Measurements from ENCODE around the gene CFAP68.

CFAP68 gene

DNA sequence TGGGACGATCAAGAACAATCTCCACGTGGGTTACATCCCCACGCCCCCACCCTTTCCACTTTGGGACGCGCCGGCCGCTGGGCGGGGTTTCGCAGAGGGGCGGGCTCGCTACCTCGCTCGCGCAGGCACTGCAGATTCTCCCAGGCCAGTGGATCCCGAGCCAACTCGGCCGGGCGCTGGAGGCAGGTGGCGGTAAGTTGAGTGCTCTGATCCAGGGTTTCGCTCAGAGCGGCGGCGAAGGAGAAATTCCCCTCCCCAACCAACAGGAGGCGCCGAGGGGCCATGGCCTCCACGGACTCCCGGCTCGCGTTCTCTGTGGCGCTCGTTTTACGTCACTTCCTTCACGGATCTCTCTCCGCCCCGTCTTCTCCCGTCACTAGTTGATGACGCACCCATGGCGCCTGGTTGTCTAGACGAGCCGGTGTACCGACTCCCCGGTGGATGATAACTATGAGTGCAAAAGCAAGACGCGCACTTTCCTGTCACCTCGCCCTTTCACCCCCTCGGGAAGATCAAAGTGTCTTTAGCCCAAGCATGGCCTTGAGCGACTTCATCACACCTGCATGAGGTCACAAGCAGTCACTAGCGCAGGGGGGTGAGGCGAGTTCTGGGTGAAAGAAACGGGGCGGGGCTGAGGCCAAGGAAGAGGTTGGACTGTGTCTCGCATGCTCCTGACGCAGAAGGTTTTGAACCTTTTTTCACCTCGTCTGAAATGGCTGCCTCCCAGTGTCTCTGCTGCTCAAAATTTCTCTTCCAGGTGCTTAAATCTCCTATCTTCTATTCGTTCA is at the start of gene CFAP68, which contains the start of gene FDXACB1:
Gene CFAP68 (plus strand): TSS at position 693 of the 788 bp plus-strand sequence. CDS start 20 bp downstream, at position 713.
Gene FDXACB1 (minus strand): TSS at position 317 of the 788 bp plus-strand sequence. CDS start 33 bp downstream, at position 284.
- in situ Hi-C loops (cut with MboI; ENCODE audit: low sequenced_read_pairs): no loop called here

- in situ Hi-C loops (cut with MboI; ENCODE audit: low sequenced_read_pairs): loop anchor here (25.0 kb wide), 1 partner anchor 546 kb away; the partner anchor contains the start of gene POU2AF3
These were observed 45.8 kb upstream of the CFAP68 start for GRCh38 chr11:111833524-111833923.

DNA sequence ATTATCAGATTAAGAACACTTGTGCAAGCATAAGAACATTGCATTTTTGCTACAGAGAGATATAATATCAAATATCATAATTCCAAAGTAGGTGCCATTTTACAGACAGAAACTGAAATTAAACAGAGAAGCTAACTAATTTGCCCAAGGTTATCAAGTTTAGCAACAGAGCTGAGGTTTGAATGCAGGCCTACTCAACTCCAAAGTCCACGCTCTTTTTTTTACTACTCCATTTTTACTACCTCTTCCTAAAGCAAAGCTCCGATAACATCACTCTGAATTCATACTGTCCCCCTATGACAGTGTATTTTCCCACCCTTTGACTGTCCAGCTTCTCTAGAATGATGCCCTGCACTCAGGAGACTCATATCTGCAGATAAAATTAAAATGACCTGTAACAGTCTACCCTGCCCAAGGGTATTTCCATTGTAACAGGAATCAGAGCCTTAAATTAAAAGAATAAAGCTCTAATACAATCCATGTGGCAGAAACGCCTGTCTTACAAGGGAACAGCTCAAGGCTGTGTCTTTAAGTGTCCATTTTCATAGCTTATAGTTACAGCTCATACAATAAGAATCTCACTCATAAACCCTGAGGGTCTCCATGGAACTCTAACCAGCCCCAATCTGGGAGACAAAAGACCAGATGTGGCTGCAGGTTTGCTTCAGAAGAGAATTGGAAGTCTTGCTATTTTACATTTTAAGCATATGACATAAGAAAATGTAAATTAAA is 44.7 kb upstream of the CFAP68 start:
- in situ Hi-C loops (cut with MboI; ENCODE audit: low sequenced_read_pairs): loop anchor here (25.0 kb wide), 1 partner anchor 547 kb away; the partner anchor contains the start of gene POU2AF3

- in situ Hi-C loops (cut with MboI; ENCODE audit: low sequenced_read_pairs): loop anchor here (25.0 kb wide), 1 partner anchor 548 kb away; the partner anchor contains the start of gene POU2AF3
These were observed 43.7 kb upstream of the CFAP68 start for GRCh38 chr11:111835665-111836064.

DNA sequence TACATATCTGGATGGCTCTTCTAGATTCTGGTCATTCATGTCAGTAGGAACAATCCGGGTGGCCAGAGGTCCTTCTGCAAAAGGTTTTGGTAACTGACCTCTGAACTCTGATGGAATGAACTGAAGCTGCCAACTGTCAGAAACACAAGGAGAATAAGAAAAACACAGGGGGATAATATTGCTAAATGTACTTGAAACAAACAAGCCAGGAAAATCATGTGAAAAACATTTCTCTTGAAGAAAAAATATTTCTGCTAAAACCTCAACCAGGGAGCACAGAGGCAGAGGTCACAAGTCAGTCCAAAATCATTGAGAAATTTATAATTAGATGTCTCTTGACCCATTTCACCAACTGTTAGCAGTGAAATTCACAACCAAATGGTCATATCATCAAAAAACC is 43.2 kb upstream of the CFAP68 start:
- in situ Hi-C loops (cut with MboI; ENCODE audit: low sequenced_read_pairs): loop anchor here (25.0 kb wide), 1 partner anchor 549 kb away; the partner anchor contains the start of gene POU2AF3

DNA sequence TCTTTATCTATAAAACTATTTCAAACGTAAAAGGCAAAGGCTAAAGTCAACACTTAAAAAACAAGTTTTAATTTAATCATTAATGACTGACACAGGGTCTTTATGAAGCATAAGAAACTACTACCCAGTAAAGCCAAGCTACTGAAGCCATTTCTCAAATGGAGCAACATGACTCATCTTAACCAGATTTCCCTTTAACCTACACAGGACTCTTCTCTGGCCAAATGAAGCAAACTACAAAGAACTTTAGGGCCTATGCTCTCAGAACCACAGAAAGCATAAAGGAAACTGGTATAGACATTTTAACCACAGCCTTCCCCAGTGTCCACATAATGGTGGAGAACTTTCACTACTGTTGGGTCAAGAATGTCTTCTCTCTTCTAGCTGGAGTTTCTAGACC is 42.6 kb upstream of the CFAP68 start:
- in situ Hi-C loops (cut with MboI; ENCODE audit: low sequenced_read_pairs): loop anchor here (25.0 kb wide), 1 partner anchor 549 kb away; the partner anchor contains the start of gene POU2AF3

- in situ Hi-C loops (cut with MboI; ENCODE audit: low sequenced_read_pairs): loop anchor here (25.0 kb wide), 1 partner anchor 550 kb away; the partner anchor contains the start of gene POU2AF3
These were observed 41.9 kb upstream of the CFAP68 start for GRCh38 chr11:111837366-111837891.

GRCh38 chr11:111838054-111838453 is 41.3 kb upstream of the CFAP68 start:
- in situ Hi-C loops (cut with MboI; ENCODE audit: low sequenced_read_pairs): loop anchor here (25.0 kb wide), 1 partner anchor 551 kb away; the partner anchor contains the start of gene POU2AF3

GRCh38 chr11:111840143-111840542 is 39.2 kb upstream of the CFAP68 start:
- in situ Hi-C loops (cut with MboI; ENCODE audit: low sequenced_read_pairs): loop anchor here (25.0 kb wide), 1 partner anchor 553 kb away; the partner anchor contains the start of gene POU2AF3

DNA sequence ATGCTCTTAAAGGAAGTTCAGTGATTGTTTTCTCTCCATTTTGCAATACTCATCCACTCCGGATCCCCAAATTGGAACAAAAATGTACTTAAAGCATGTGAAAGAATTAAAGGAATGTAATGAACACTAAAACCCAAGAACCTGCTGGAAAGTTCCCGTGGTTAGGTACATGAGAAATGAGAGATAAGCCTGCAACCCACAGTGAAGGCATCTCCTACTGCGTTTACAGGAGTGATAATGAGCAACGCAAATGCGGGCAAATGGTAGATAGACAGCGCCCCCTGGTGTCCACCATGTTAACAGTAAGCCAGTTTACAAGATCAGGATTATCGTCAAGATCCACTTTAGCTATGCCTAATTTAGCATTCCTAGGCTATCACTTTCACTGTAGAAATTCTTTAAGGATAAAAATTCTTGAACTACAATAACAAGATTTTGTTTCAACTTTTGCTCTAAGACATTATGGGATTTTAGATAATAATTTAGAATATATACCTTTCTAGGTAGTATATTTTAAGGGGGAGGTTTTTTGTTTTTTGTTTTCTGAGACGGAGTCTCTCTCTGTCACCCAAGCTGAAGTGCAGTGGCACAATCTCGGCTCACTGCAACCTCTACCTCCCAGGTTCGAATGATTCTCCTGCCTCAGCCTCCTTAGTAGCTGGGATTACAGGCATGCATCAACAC is 37.8 kb upstream of the CFAP68 start:
- in situ Hi-C loops (cut with MboI; ENCODE audit: low sequenced_read_pairs): loop anchor here (25.0 kb wide), 1 partner anchor 554 kb away; the partner anchor contains the start of gene POU2AF3

- in situ Hi-C loops (cut with MboI; ENCODE audit: low sequenced_read_pairs): loop anchor here (25.0 kb wide), 1 partner anchor 556 kb away; the partner anchor contains the start of gene POU2AF3
These were observed 35.7 kb upstream of the CFAP68 start for GRCh38 chr11:111843661-111844060.

GRCh38 chr11:111845276-111846028 is 33.9 kb upstream of the CFAP68 start:
- in situ Hi-C loops (cut with MboI; ENCODE audit: low sequenced_read_pairs): loop anchor here (25.0 kb wide), 1 partner anchor 558 kb away; the partner anchor contains the start of gene POU2AF3

DNA sequence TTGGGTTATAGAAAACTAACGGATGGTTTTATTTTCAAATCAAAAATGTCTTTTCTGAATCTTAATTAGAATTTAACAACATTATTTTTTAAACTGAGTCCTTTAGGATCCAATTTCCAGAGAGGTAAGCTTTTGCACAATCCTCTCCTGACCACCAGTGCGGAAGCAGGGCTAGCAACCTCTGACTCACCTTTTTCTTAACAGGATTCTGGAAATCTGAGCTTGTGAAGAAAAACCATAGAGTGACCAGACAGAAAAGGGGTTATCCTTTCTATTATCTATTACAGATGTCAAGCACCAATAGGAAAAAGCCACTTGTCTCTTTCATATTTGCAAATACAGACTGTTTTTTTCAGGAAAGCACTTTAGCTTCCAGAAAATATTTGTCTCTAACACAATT is 33.3 kb upstream of the CFAP68 start:
- in situ Hi-C loops (cut with MboI; ENCODE audit: low sequenced_read_pairs): loop anchor here (25.0 kb wide), 1 partner anchor 559 kb away; the partner anchor contains the start of gene POU2AF3

DNA sequence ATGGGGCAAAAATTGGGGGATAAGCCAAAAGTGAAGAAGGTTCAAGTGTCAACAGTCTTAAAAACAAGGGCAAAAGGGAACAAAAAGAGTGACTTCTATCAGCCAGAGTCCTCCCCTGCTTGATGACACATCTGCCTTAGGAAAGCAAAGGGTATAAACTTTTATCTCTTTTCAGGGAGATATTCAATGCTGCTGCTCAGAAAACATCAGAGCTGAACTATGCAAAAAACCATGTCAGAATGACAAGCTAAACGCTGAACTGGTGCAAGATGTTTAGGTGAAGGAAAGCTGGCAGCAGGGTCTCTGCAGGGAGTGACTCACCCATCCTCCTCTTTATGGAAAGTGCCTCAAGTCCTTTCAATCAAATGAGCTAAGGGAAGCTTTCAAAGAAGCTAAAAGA is 32.7 kb upstream of the CFAP68 start:
- in situ Hi-C loops (cut with MboI; ENCODE audit: low sequenced_read_pairs): loop anchor here (25.0 kb wide), 1 partner anchor 559 kb away; the partner anchor contains the start of gene POU2AF3

GRCh38 chr11:111849631-111850030 is 29.7 kb upstream of the CFAP68 start:
- in situ Hi-C loops (cut with MboI; ENCODE audit: low sequenced_read_pairs): loop anchor here (25.0 kb wide), 1 partner anchor 562 kb away; the partner anchor contains the start of gene POU2AF3

GRCh38 chr11:111851067-111851466 is 28.3 kb upstream of the CFAP68 start:
- in situ Hi-C loops (cut with MboI; ENCODE audit: low sequenced_read_pairs): no loop called here

- in situ Hi-C loops (cut with MboI; ENCODE audit: low sequenced_read_pairs): no loop called here
These were observed 27.7 kb upstream of the CFAP68 start for GRCh38 chr11:111851636-111852035.

DNA sequence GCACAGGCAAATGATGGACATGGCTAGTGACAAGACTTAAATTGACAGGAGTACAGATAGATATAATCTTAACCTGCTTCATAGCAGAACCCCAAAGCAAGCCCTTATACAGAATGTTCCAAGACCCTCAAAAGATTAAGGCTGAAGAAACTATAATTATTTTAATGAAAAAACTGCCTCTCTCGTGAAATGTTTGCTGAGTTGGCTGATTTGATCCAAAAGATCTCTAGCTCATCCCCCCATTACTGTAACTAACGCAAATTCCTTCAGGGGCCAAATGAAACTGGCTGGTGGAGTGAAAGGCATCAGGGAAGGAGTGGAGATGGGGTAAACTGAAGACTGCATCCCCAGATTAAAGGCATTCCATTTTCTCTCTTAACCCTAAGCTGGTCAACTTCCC is 27.2 kb upstream of the CFAP68 start:
- in situ Hi-C loops (cut with MboI; ENCODE audit: low sequenced_read_pairs): no loop called here

DNA sequence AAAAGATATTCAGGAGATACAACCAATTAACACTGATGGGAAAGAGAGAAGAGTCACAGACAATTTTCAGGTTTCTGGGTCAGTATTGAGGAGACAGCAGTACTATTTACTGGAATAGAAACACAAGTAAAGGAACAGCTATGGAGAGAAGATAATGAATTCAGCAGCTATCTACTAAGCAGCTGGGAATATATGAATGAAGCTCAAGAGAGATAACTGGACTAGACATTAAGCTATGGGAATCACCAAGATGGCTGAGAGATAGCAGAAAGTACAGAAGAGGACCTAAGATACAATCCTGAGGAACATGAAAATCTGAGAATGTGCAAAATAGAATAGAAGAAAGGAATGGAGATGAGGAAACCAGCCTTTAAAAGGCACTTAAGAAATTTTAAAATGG is 23.8 kb upstream of the CFAP68 start:
- in situ Hi-C loops (cut with MboI; ENCODE audit: low sequenced_read_pairs): no loop called here

Measured in HL-60/S4 treated with retinoic acid at 250 ng/mL for 4 days and 3 days (cell line).